Thyroid gland (tissue), 4 donors: Measurements from ENCODE around the gene PRKCZ. TPM values are rescaled to one million over a fixed set of nuclear protein-coding genes. Genes with fewer than 3 reads are reported as not detected.
A peak's percentile ranks its signal among the peaks of the same experiment; 100 is the strongest.

Experiments
- DNase-seq, 2 donors: peaks; one replicate each; pipeline ENCODE4 v3.0.0-alpha.2; 2019
- H3K27ac ChIP-seq, 3 donors: fragments of 200-600 bp; sonication (generic); 1 replicate in 2 of 3; 2 replicates in 1 of 3; pipeline ENCODE4 v1.5.1; 2016 to 2019; ENCODE audit warnings: mild to moderate bottlenecking in 1 of 3, moderate library complexity in 1 of 3
- H3K27me3 ChIP-seq: fragments of 200-600 bp; sonication (generic); one replicate; pipeline ENCODE4 v1.5.1; 2019
- H3K36me3 ChIP-seq, 2 donors: fragments of 200-600 bp; sonication (generic); one replicate each; pipeline ENCODE4 v1.5.1; 2016 to 2019
- H3K4me1 ChIP-seq, 2 donors: fragments of 200-600 bp; sonication (generic); one replicate each; pipeline ENCODE4 v1.5.1; 2017 to 2019
- H3K4me3 ChIP-seq, 3 donors: fragments of 200-600 bp; sonication (generic); replicated peaks in 1 of 3; 1 replicate in 2 of 3; 2 replicates in 1 of 3; pipeline ENCODE4 v1.5.1; 2016; ENCODE audit warnings: mild to moderate bottlenecking in 1 of 3
- H3K9me3 ChIP-seq: fragments of 200-600 bp; sonication (generic); one replicate; pipeline ENCODE4 v1.5.1; 2017
- POLR2A ChIP-seq, 2 donors: fragments of 450-650 bp; IDR thresholded peaks; one replicate each; pipeline ENCODE4 v1.6.1; 2017; ENCODE audit warnings: antibody characterized with exemption in 2 of 2, mild to moderate bottlenecking in 2 of 2, moderate library complexity in 1 of 2
- WGBS, 2 donors: methylation state at CpG; one replicate each; pipeline ENCODE4 v1.1.5; 2017; 5-methylcytosine and 5-hydroxymethylcytosine counted together
- intact Hi-C: fragments of 100-400 bp; cut with DNase I; formaldehyde crosslinking; loops from one replicate; pipeline ENCODE4 v1.15.1; 2023
- total RNA-seq, 4 donors: library from RNA; depleted of rRNA; stranded (reverse); fragments of >200 nt; gene quantifications; one replicate each; pipeline ENCODE4 v1.2.3, GENCODE V29; 2016
- TF ChIP-seq, protein P1 (sequence below), 6 experiments: fragments of 200-600 bp in 3 of 6; fragments of 450-650 bp in 3 of 6; sonication (generic) in 3 of 6; IDR thresholded peaks; one replicate each; pipeline ENCODE4 v1.5.1; 2016 to 2019; ENCODE audit warnings: antibody characterized with exemption in 6 of 6, mild to moderate bottlenecking in 2 of 6, inconsistent platforms in 1 of 6, moderate library complexity in 1 of 6

PRKCZ gene
- total RNA-seq = 10 to 100 TPM; 33.6 to 53.0 (median 44.3) TPM

DNA sequence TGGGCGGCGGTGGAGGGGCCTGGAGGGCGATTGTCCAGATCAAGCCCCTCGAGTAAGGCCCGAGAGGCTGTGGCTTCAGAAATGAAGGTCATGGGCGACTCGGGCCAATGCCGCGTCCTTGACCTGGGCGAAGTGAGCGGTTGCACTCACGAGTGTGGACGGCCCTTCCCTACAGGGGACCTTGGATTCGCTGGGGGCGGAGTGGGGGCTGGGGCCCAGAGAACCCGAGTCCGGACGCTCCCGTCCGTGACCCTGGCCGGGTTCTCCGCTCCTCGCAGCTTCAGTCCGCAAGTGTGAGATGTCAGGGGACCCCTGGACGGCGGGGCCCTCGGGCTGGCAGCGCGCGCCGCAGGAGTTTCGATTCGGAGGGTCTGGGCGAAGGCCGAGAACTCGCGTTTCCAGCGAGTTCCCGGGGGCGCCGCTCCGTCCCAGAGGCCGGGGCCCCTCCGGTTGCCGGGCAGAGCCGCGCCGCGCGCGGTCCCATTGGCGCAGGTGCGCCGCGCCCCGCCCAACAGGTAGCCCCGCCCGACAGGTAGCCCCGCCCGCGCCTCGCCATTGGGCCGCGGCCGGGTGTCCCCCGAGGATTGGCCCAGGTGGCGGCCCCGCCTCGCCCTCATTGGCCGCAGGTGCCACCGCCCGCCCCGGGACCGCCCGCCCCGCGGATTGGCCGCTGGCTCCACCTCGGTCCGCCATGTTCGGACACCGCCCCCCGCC, at the start of gene PRKCZ:
PRKCZ (plus strand) TSS at position 694 of the 714 bp plus-strand sequence. CDS start 220 bp downstream, outside the sequence.
- WGBS, 2 donors = 0 to 2% methylated on average over 5 to 24 of the region's 83 CpGs
- Histone ChIP-seq H3K27ac (peak within 1 kb of the TSS; percentile 58 to 84 (median 82)), H3K27me3 (no peaks in the 10 kb centered on the region), H3K4me3 (peak within 1 kb of the TSS; percentile 18 to 84 (median 61)), H3K9me3 (no peaks in the 10 kb centered on the region), H3K36me3 (no peaks in the 10 kb centered on the region), H3K4me1 (peaks cover 19 to 22% of the 10 kb centered on the region in 2 donors)
- intact Hi-C loops = loop anchor here (5.0 to 10.0 kb wide), 2 partner anchors 103 to 125 kb away; no protein-coding TSS in a partner anchor
- TF ChIP-seq, protein P1, sequence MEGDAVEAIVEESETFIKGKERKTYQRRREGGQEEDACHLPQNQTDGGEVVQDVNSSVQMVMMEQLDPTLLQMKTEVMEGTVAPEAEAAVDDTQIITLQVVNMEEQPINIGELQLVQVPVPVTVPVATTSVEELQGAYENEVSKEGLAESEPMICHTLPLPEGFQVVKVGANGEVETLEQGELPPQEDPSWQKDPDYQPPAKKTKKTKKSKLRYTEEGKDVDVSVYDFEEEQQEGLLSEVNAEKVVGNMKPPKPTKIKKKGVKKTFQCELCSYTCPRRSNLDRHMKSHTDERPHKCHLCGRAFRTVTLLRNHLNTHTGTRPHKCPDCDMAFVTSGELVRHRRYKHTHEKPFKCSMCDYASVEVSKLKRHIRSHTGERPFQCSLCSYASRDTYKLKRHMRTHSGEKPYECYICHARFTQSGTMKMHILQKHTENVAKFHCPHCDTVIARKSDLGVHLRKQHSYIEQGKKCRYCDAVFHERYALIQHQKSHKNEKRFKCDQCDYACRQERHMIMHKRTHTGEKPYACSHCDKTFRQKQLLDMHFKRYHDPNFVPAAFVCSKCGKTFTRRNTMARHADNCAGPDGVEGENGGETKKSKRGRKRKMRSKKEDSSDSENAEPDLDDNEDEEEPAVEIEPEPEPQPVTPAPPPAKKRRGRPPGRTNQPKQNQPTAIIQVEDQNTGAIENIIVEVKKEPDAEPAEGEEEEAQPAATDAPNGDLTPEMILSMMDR (IDR thresholded peaks at IDR 0.05) = no peak
- TF ChIP-seq POLR2A (IDR thresholded peaks at IDR 0.05) = peak in 1 of 2 donors; percentile 75
- peak; percentile 97 for DNase-seq

DNA sequence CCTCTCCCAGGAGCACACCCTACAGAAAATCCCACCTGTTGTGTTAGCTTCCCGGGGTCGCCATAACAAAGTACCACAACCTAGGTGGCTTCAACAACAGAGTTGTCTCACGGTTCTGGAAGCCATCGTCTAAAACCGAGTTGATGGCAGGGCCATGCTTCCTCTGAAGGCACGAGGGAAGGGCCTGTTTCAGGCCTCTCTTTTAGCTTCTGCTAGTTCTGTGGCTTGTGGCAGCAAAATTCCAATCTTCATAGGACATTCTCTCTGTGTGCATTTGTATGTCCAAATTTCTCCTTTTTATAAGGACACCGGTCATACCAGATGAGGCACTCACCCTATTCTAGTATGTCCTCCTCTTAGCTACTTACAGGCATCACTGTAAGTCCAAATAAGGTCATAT, 49.8 kb upstream of the PRKCZ start:
- Histone ChIP-seq H3K27me3 (no peaks in the 10 kb centered on the region), H3K27ac (no peak overlapping the region), H3K9me3 (no peaks in the 10 kb centered on the region), H3K4me1 (peaks cover 0 to 8% of the 10 kb centered on the region in 2 donors), H3K36me3 (no peaks in the 10 kb centered on the region), H3K4me3 (no peak overlapping the region)
- intact Hi-C loops = no loop called here
- TF ChIP-seq, protein P1 (IDR thresholded peaks at IDR 0.05) = no peak
- no peak for TF ChIP-seq POLR2A (IDR thresholded peaks at IDR 0.05)
- DNase-seq = no peak
- 87 to 90% methylated on average over 7 of the region's 7 CpGs for WGBS, 2 donors

DNA sequence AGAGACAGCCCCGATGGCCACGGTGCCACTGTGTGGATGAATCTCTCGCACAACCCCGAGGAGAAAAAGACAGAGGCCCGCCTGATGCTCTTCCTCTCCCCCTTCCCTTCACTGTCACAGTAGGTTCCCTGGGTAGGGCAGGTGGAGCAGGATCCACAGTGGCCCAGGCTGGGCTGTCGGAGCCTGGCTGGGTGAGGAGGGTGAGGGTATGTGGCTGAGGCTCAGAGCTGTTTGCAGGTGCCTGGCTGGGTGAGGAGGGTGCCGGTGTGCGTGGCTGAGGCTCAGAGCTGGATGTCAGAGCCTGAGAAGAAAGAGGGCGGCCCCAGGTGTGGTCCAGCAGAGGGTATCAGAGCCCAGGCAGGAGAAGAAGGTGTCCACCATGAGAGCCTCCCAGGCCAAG, 49.4 kb upstream of the PRKCZ start:
- no peak overlapping the region for H3K27ac ChIP-seq
- no peaks in the 10 kb centered on the region for H3K27me3 ChIP-seq
- TF ChIP-seq, protein P1 (IDR thresholded peaks at IDR 0.05) = no peak
- no peak for TF ChIP-seq POLR2A (IDR thresholded peaks at IDR 0.05)
- H3K36me3 ChIP-seq = no peaks in the 10 kb centered on the region
- no peak overlapping the region for H3K4me3 ChIP-seq
- intact Hi-C loops = no loop called here
- H3K9me3 ChIP-seq = no peaks in the 10 kb centered on the region
- no peak for DNase-seq
- 87 to 94% methylated on average over 8 to 9 of the region's 9 CpGs for WGBS, 2 donors
- H3K4me1 ChIP-seq = peaks cover 0 to 8% of the 10 kb centered on the region in 2 donors

DNA sequence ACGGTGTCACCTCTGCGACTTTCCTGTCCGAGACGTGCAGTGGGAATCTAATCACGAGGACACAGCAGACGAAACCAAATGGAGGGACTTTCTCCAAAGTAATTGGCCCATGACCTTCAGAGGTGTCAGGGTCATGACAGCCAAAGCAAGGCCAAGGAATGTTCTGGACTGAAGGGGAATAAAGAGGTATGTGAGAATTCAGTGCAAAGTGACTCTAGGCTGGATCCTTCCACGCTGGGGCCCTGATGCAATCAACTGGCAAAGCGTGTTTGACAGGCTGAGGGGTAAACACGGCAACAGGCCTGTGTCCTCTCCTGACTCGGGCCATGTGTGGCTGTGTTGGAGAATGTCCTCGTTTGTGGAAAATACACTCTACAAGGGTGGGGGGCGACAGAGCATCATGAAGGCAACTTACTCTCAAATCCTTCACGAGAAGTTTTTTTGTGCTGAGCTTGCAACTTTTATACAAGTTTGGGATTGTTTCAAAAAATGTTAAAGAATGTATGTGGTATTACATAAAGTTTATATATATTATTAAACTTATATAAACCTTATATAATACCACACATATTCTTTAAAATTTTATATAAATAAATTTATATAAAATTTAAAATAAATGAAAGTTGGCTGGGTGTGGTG, 48.3 kb upstream of the PRKCZ start:
- intact Hi-C loops = no loop called here
- no peak for TF ChIP-seq POLR2A (IDR thresholded peaks at IDR 0.05)
- TF ChIP-seq, protein P1 (IDR thresholded peaks at IDR 0.05) = no peak
- Histone ChIP-seq H3K27ac (no peak overlapping the region), H3K4me1 (peaks cover 0 to 8% of the 10 kb centered on the region in 2 donors), H3K4me3 (no peak overlapping the region), H3K9me3 (no peaks in the 10 kb centered on the region), H3K27me3 (no peaks in the 10 kb centered on the region), H3K36me3 (no peaks in the 10 kb centered on the region)
- whole genome bisulfite sequencing, 2 donors = 70 to 75% methylated on average over 13 of the region's 13 CpGs
- no peak for DNase-seq
